Astrocyte of the cerebellum (primary cell): Measurements from ENCODE around the gene FTCD.
"Not testable (repeated sequence)": the region's sequence is repeated elsewhere in the genome, so short reads cannot be mapped to it uniquely, and the experiment has no call there.

Experiments
- DNase-seq: peaks from one replicate; pipeline ENCODE4 v3.0.0-alpha.2; 2011; ENCODE audit warnings: low read depth
- H3K4me3 ChIP-seq: 2 replicates; pipeline ENCODE4 v1.5.1; 2011; ENCODE audit warnings: mild to moderate bottlenecking, low read depth, low read length, moderate library complexity
- CTCF ChIP-seq: IDR thresholded peaks from 2 replicates; pipeline ENCODE4 v1.5.1; 2012; ENCODE audit warnings: low read length, low read depth, moderate library complexity, mild to moderate bottlenecking; ENCODE audit errors: missing control alignments
- in situ Hi-C: cut with HindIII; loops from 2 replicates; pipeline ENCODE4 v1.10.0; 2017; ENCODE audit warnings: low sequenced_read_pairs

FTCD gene

DNA sequence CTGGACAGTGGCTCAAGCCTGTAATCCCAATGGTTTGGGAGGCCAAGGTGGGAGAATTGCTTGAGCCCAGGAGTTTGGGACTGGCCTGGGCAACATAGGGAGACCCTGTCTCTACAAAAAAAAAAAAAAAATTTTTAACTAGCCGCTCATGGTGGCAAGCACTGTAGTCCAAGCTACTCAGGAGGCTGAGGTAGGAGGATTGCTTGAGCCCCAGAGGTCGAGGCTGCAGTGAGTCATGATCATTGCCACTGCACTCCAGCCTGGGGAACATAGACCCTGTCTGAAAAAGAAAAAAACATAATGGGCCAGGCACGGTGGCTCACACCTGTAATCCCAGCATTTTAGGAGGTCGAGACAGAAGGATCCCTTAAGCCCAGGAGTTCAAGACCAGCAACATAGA is 23.6 kb upstream of the FTCD start:
- in situ Hi-C loops = no loop called here
- no peak for DNase-seq
- no peak for TF ChIP-seq CTCF
- no peak overlapping the region for H3K4me3 ChIP-seq

DNA sequence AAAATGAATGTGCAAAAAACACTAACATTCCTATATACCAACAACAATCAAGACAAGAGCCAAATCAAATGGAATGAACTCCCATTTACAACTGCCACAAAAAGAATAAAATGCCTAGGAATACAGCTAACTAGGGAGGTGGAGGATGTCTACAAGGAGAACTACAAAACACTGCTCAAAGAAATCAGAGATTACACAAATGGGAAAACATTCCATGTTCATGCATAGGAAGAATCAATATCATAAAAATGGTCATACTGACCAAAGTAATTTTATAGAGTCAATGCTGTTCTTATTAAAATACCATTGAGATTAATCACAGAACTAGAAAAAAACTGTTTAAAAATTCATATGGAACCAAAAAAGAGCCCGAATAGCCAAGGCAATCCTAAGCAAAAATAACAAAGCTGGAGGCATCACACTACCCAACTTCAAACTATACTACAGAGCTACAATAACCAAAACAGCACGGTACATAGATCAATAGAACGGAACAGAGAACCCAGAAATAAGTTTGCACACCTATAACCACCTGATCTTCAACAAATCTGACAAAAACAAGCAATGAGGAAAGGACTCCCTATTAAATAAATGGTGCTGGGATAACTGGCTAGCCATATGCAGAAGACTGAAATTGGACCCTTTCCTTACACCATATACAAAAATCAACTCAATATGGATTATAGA is 21.2 kb upstream of the FTCD start:
- in situ Hi-C loops, H3K4me3 ChIP-seq, DNase-seq: not testable (repeated sequence)

GRCh38 chr21:46173573-46173972 is 18.2 kb upstream of the FTCD start:
- no peak for TF ChIP-seq CTCF
- no peak for DNase-seq
- H3K4me3 ChIP-seq = no peak overlapping the region
- in situ Hi-C loops = no loop called here

DNA sequence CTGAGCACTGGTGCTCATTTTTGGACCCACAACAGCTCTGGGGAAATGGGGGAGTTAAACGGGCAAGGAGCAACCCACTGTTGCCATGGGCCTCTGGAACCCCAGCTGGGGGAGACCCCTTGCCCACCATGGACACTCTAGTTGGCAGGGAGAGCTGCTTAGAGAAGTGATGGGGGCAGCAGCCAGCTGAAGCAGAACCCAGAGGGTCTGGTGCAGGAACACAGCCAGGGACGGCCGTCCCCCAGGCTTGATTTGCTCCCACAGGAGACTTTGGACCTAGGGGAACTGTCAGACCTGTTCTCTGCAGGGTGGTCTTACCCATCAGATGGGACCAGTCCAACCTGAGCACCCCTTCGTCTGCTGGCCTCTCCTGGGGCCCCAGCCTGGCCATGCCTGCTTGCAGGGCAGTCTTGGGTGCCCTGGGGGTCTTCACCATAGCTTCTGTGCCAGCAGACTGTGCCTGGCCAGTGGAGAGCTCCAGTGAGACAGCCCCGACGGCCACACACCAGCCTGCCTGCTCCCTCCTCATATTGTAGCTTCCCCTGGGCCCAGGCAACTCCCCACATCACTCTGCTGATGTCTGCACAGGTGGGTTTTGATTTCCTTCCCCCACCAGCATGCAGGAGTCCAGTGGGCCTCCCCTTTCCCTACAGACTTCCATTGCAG is 17.6 kb upstream of the FTCD start:
- in situ Hi-C loops = no loop called here
- no peak overlapping the region for H3K4me3 ChIP-seq
- no peak for TF ChIP-seq CTCF
- DNase-seq = no peak

DNA sequence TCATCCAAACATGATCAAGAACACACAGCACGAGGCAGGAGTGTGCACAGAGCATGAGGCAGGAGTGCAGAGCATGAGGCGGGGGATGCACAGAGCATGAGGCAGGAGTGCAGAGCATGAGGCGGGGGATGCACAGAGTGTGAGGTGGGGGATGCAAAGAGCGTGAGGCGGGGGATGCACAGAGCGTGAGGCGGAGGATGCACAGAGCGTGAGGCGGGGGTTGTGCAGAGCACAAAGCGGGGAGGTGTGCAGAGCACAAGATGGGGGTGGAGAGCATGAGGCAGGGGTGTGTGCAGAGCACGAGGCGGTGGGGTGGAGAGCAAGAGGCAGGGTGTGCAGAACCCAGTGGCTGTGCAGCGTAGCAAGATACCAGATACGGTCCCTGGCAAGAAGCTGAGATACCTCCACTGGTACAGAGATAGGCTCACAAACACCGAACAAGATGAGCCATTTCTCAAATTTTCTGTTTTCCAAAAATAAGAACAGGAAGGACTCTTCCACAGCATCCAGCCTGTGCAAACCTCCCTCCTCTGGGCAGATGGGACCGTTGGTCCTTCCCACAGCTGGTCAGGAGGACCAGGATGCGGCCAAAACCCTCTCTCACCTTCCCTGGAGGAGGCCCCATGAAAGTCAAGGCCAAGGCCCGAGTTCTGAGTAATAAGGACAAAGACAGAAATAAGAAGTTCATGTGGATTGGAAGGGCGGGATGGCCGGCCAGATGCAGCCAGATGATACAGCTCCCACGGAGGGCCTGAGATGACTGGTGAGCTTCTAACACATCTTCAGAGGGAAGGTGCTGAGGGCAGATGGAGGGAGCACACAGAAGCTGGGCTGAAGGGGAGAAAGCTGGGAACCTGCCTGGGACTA is 16.9 kb upstream of the FTCD start:
- in situ Hi-C loops = no loop called here
- H3K4me3 ChIP-seq = no peak overlapping the region
- no peak for TF ChIP-seq CTCF
- no peak for DNase-seq

DNA sequence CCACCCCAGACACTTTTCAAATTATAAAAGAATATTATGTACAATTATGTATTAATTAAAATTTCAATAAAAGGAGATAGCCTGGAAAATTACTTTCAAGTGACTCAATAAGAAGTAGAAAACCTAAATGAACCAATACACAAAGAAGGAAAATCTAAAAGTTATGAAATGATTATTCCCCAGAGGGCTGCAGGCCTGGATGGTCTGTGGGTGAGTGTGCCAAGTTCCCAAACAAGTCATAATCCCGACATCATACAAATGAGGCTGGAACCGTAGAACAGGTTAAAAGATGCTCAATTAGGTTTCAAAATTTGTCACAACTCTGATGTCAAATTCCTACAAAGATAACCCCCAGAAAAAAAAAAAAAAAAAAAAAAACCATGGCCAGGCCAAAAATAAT is 16.2 kb upstream of the FTCD start:
- DNase-seq = no peak
- no peak overlapping the region for H3K4me3 ChIP-seq
- in situ Hi-C loops = no loop called here
- TF ChIP-seq CTCF = no peak

- H3K4me3 ChIP-seq, in situ Hi-C loops, DNase-seq: not testable (repeated sequence)
Measured at GRCh38 chr21:46170436-46171193, 15.2 kb upstream of the FTCD start.
